Neural progenitor cell (in vitro differentiated cells): ENCODE data around the gene GINM1. TPM values are rescaled to one million over a fixed set of nuclear protein-coding genes. Genes with fewer than 3 reads are reported as not detected.

Experiments used
- DNase-seq: peaks from one replicate; pipeline ENCODE4 v3.0.0-alpha.2; 2016; ENCODE audit warnings: low spot score
- H2AFZ ChIP-seq: fragments of 200-600 bp; sonication (generic); replicated peaks from 2 replicates; pipeline ENCODE4 v1.6.1; 2016; ENCODE audit warnings: antibody characterized with exemption
- H3F3A ChIP-seq: fragments of 200-600 bp; sonication (generic); 2 replicates; pipeline ENCODE4 v1.6.1; 2016; ENCODE audit warnings: antibody characterized with exemption, low read depth
- H3K27ac ChIP-seq: fragments of 200-600 bp; sonication (generic); 2 replicates; pipeline ENCODE4 v1.5.1; 2016; ENCODE audit warnings: mild to moderate bottlenecking
- H3K27me3 ChIP-seq: fragments of 200-600 bp; sonication (generic); 2 replicates; pipeline ENCODE4 v1.6.1; 2016; ENCODE audit warnings: mild to moderate bottlenecking, moderate library complexity
- H3K36me3 ChIP-seq: fragments of 200-600 bp; sonication (generic); 2 replicates; pipeline ENCODE4 v1.5.1; 2016
- H3K4me1 ChIP-seq: fragments of 200-600 bp; sonication (generic); 2 replicates; pipeline ENCODE4 v1.6.1; 2016; ENCODE audit warnings: mixed run types
- H3K4me2 ChIP-seq: fragments of 200-600 bp; sonication (generic); 2 replicates; pipeline ENCODE4 v1.6.1; 2016
- H3K4me3 ChIP-seq: fragments of 200-600 bp; sonication (generic); 2 replicates; pipeline ENCODE4 v1.5.1; 2016
- H3K79me2 ChIP-seq: fragments of 200-600 bp; sonication (generic); 2 replicates; pipeline ENCODE4 v1.6.1; 2016; ENCODE audit warnings: low read depth
- H3K9ac ChIP-seq: fragments of 200-600 bp; sonication (generic); 2 replicates; pipeline ENCODE4 v1.6.1; 2016
- H3K9me3 ChIP-seq: fragments of 200-600 bp; sonication (generic); 2 replicates; pipeline ENCODE4 v1.5.1; 2016; ENCODE audit warnings: low read depth
- H4K20me1 ChIP-seq: fragments of 200-600 bp; sonication (generic); 2 replicates; pipeline ENCODE4 v1.6.1; 2016; ENCODE audit warnings: low read depth
- H3K27ac Mint-ChIP-seq: 3 replicates; pipeline ENCODE4 v1.8.0; 2021; ENCODE audit warnings: mixed read lengths
- H3K27me3 Mint-ChIP-seq: 2 replicates; pipeline ENCODE4 v1.8.0; 2022; ENCODE audit warnings: low read depth, mild to moderate bottlenecking, inconsistent platforms, moderate library complexity, mixed read lengths; ENCODE audit not compliant: insufficient read depth
- H3K36me3 Mint-ChIP-seq: 3 replicates; pipeline ENCODE4 v1.8.0; 2021; ENCODE audit warnings: mixed read lengths
- H3K4me1 Mint-ChIP-seq: 3 replicates; pipeline ENCODE4 v1.8.0; 2021; ENCODE audit warnings: mixed read lengths
- H3K4me3 Mint-ChIP-seq: 3 replicates; pipeline ENCODE4 v1.8.0; 2021; ENCODE audit warnings: mild to moderate bottlenecking, moderate library complexity, mixed read lengths
- H3K9me3 Mint-ChIP-seq: 3 replicates; pipeline ENCODE4 v1.8.0; 2020; ENCODE audit warnings: mixed read lengths
- CTCF ChIP-seq: fragments of 200-600 bp; sonication (generic); IDR thresholded peaks from 2 replicates; pipeline ENCODE4 v1.5.1; 2017; ENCODE audit warnings: antibody characterized with exemption, mild to moderate bottlenecking
- EZH2 ChIP-seq: fragments of 200-600 bp; sonication (generic); IDR thresholded peaks from 2 replicates; pipeline ENCODE4 v1.6.1; 2017; ENCODE audit warnings: antibody characterized with exemption, mild to moderate bottlenecking, moderate library complexity
- EZH2phosphoT487 ChIP-seq: fragments of 200-600 bp; sonication (generic); IDR thresholded peaks from 2 replicates; pipeline ENCODE4 v1.6.1; 2017; ENCODE audit warnings: antibody characterized with exemption
- total RNA-seq: library from RNA; depleted of rRNA; stranded (reverse); fragments of >200 nt; gene quantifications from 2 replicates; pipeline ENCODE4 v1.2.3, GENCODE V29; 2015; ENCODE audit warnings: low replicate concordance

The GINM1 gene
- total RNA-seq, 1 donor from 2014 or later: 35.7 TPM

DNA sequence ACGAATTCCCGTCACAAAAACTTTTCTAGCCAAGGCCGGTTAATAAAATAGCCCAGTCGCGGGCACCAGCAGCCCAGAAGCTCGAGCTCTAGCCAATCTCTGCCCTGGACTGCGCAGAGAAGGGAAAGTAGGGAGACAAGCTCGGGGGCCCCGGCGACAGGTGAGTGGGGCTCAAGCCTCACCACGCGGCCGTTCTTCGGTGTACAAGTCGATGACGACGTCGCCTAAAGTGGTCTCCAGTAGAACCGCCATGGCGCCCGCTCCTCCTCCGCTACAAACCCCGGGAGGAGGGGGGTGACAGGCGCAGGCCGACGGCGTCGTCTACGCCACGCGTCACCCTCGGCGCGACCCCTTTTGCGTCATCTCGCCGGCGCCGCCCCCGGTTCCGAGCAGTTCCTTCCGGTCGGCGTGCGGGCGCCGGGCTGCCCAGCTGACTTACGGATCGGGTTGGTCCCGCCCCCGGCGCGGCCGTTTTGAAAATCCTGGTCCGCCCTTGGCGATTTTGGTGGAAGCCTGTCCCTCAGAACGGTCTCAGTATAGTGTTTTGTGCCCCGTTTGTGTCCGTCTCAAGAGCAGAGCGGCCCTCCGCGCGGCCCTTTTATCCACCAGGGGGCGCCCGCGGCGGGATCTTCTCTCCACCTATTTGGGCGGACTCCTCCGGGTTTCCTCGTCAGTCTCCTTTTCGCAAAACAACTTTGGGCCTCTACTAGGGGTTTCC, 20.3 kb upstream of the GINM1 start, which contains the start of gene PPIL4:
Gene PPIL4, minus strand, starts transcription at position 290 of the 718 bp plus-strand sequence. Its CDS starts 38 bp downstream, at position 252.
- peaks cover 26% of the 10 kb centered on the region for H3K27me3 ChIP-seq
- DNase-seq: peak; percentile 98

GRCh38 chr6:149551920-149552319, 14.3 kb upstream of the GINM1 start:
- Histone ChIP-seq H3K4me1 (no peaks in the 10 kb centered on the region), H2AFZ (no peak overlapping the region), H3K36me3 (no peaks in the 10 kb centered on the region), H3K27ac (no peak overlapping the region), H3K27me3 (peaks cover 62% of the 10 kb centered on the region), H3K9me3 (no peaks in the 10 kb centered on the region), H3K79me2 (no peaks in the 10 kb centered on the region), H3F3A (peaks cover 6% of the 10 kb centered on the region), H4K20me1 (no peaks in the 10 kb centered on the region), H3K4me2 (no peak overlapping the region), H3K4me3 (no peak overlapping the region), H3K9ac (peak overlapping the region; percentile 37)
- Mint-ChIP-seq H3K4me3 (no peak overlapping the region), H3K27me3 (peaks cover 10% of the 10 kb centered on the region), H3K27ac (no peak overlapping the region), H3K36me3 (no peaks in the 10 kb centered on the region), H3K9me3 (no peaks in the 10 kb centered on the region), H3K4me1 (peaks cover 4% of the 10 kb centered on the region)
- no peak for DNase-seq
- TF ChIP-seq EZH2 (no peak), CTCF (no peak), EZH2phosphoT487 (no peak)

More for the DNA sequence above, 20.3 kb upstream of the GINM1 start, which contains the start of gene PPIL4:
- no peak for TF ChIP-seq EZH2
- TF ChIP-seq EZH2phosphoT487: no peak
- TF ChIP-seq CTCF: peak; percentile 99
- peaks cover 49% of the 10 kb centered on the region for H3K79me2 ChIP-seq
- H3K27me3 Mint-ChIP-seq: peaks cover 5% of the 10 kb centered on the region
- peak within 1 kb of the TSS; percentile 92 for H3K9ac ChIP-seq
- peaks cover under 1% of the 10 kb centered on the region for H3K36me3 Mint-ChIP-seq
- H3K4me2 ChIP-seq: peak within 1 kb of the TSS; percentile 88
- peaks cover 17% of the 10 kb centered on the region for H3K4me1 Mint-ChIP-seq
- H3F3A ChIP-seq: peaks cover 16% of the 10 kb centered on the region
- peaks cover 6% of the 10 kb centered on the region for H3K4me1 ChIP-seq
- no peaks in the 10 kb centered on the region for H3K9me3 ChIP-seq
- H3K27ac ChIP-seq: peak within 1 kb of the TSS; percentile 98
- H2AFZ ChIP-seq: peak within 1 kb of the TSS; percentile 94
- peak within 1 kb of the TSS; percentile 93 for H3K4me3 ChIP-seq
- H3K27ac Mint-ChIP-seq: peak within 1 kb of the TSS; percentile 94
- peak within 1 kb of the TSS; percentile 99 for H3K4me3 Mint-ChIP-seq
- no peaks in the 10 kb centered on the region for H3K36me3 ChIP-seq
- peaks cover 17% of the 10 kb centered on the region for H4K20me1 ChIP-seq
- H3K9me3 Mint-ChIP-seq: no peaks in the 10 kb centered on the region

DNA sequence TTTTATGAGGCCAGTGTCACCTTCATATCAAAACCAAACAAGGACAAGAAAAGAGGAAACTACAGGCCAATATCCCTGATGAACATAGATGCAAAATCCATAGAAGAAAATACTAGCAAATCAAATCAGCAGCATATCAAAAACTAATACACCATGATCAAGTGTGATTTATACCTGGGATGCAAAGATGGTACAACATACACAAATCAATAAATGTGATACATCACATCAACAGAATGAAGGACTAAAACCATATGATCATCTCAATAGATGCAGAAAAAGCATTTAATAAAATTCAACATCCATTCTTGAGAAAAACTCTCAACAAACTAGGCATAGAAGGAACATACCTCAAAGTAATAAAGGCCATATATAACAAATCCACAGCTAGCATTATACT, 8.1 kb upstream of the GINM1 start:
- no peak for TF ChIP-seq EZH2
- no peak for TF ChIP-seq CTCF
- TF ChIP-seq EZH2phosphoT487: no peak
- no peaks in the 10 kb centered on the region for H4K20me1 ChIP-seq
- Mint-ChIP-seq H3K27me3 (peaks cover 18% of the 10 kb centered on the region), H3K4me3 (no peak overlapping the region), H3K4me1 (no peaks in the 10 kb centered on the region), H3K9me3 (no peaks in the 10 kb centered on the region), H3K27ac (no peak overlapping the region), H3K36me3 (no peaks in the 10 kb centered on the region)
- DNase-seq: no peak
- no peaks in the 10 kb centered on the region for H3K79me2 ChIP-seq
- H3K4me2 ChIP-seq: no peak overlapping the region
- no peaks in the 10 kb centered on the region for H3K36me3 ChIP-seq
- no peak overlapping the region for H3K4me3 ChIP-seq
- peaks cover 4% of the 10 kb centered on the region for H3F3A ChIP-seq
- H3K27ac ChIP-seq: no peak overlapping the region
- H3K9me3 ChIP-seq: no peaks in the 10 kb centered on the region
- no peak overlapping the region for H2AFZ ChIP-seq
- H3K27me3 ChIP-seq: peaks cover 72% of the 10 kb centered on the region
- no peak overlapping the region for H3K9ac ChIP-seq
- no peaks in the 10 kb centered on the region for H3K4me1 ChIP-seq
